Measurements from ENCODE around the gene DYRK1B. TPM values are rescaled to one million over a fixed set of nuclear protein-coding genes. Genes with fewer than 3 reads are reported as not detected.

Gene DYRK1B
- total and polyA plus RNA-seq, 2 donors (not counting 1 experiment from before 2014, with no cell fraction given) = 26.1 to 36.6 TPM

- 46% methylated on average over 7 of the region's 7 CpGs for WGBS (ENCODE audit: insufficient coverage)
Observed at GRCh38 chr19:39823686-39824085, 10.3 kb downstream of the DYRK1B start.

More at GRCh38 chr19:39823686-39824085, 10.3 kb downstream of the DYRK1B start:
- peaks cover 0 to 25% of the 10 kb centered on the region in 2 experiments for H3K36me3 ChIP-seq (replicated peaks in 1 of 2; ENCODE audit: control extremely low read depth in 1 of 2, control insufficient read depth in 1 of 2, extremely low read depth in 1 of 2, insufficient read depth in 2 of 2, low read length in 1 of 2)
- peak overlapping the region in 1 of 2 donors; percentile 55 for H3K27ac ChIP-seq (ENCODE audit: low read length in 2 of 2)
- peaks cover 25% of the 10 kb centered on the region for H3K79me2 ChIP-seq (ENCODE audit: control insufficient read depth, insufficient read depth, low read length)
- DNase-seq (no peak), ATAC-seq (ENCODE audit: low read depth) (no peak)
- H3K4me3 Mint-ChIP-seq = no peak overlapping the region
- no peak overlapping the region for H3K27ac Mint-ChIP-seq
- peaks cover 6% of the 10 kb centered on the region for H4K20me1 ChIP-seq (ENCODE audit: control insufficient read depth, insufficient read depth, low read length, poor library complexity, severe bottlenecking)
- peak overlapping the region; percentile 91 for H2AFZ ChIP-seq (ENCODE audit: insufficient read depth, low read depth, low read length, poor library complexity, severe bottlenecking)
- intact Hi-C loops (cut with micrococcal nuclease) = loop anchor here (1.0 kb wide), 5 partner anchors 10 to 368 kb away; partner anchors contain the start of genes FBL, MAP3K10, PSMC4 and ZNF546
- no peaks in the 10 kb centered on the region for H3K9me3 Mint-ChIP-seq (ENCODE audit: insufficient read depth)
- ChIA-PET POLR2A (interaction anchor here (0.6 kb wide), 1 partner anchor 1611 kb away, joined by 16 read pairs; no protein-coding TSS in a partner anchor), CTCF (interaction anchor here (3.1 kb wide), 1 partner anchor 21 kb away, joined by 14 read pairs; no protein-coding TSS in a partner anchor)
- peak overlapping the region; percentile 76 for H3K9ac ChIP-seq (ENCODE audit: low read length)
- H3K27me3 Mint-ChIP-seq = no peaks in the 10 kb centered on the region
- peaks cover 23 to 34% of the 10 kb centered on the region in 2 donors for H3K4me1 ChIP-seq (ENCODE audit: control insufficient read depth in 2 of 2, insufficient read depth in 2 of 2, low read length in 2 of 2)
- H3K27me3 ChIP-seq (replicated peaks in 1 of 4; ENCODE audit: control extremely low read depth in 1 of 4, control insufficient read depth in 3 of 4, insufficient read depth in 4 of 4, low read length in 3 of 4) = no peaks in the 10 kb centered on the region
- H3K9me3 ChIP-seq (ENCODE audit: control extremely low read depth in 1 of 3, control insufficient read depth in 2 of 3, insufficient read depth in 1 of 3, low read length in 2 of 3) = no peaks in the 10 kb centered on the region
- TF ChIP-seq EZH2 (IDR thresholded peaks at IDR 0.05; ENCODE audit: borderline replicate concordance, insufficient read depth, low read depth, low read length, poor library complexity, severe bottlenecking) (no peak), CTCF (IDR thresholded peaks at IDR 0.05) (no peak)
- H3K4me1 Mint-ChIP-seq = peaks cover 16% of the 10 kb centered on the region
- peak overlapping the region; percentile 83 for H3K4me2 ChIP-seq (replicated peaks; ENCODE audit: low read depth, low read length, poor library complexity, severe bottlenecking)
- H3K4me3 ChIP-seq (ENCODE audit: control extremely low read depth in 1 of 5, extremely low read depth in 1 of 5, insufficient read depth in 1 of 5, low read depth in 2 of 5, low read length in 4 of 5) = peak overlapping the region; percentile 66 to 85 (median 79)
